ENCODE measurements around the gene TPRG1. TPM values are rescaled to one million over a fixed set of nuclear protein-coding genes. Genes with fewer than 3 reads are reported as not detected.

Gene TPRG1
- total and polyA plus RNA-seq, 2 donors (not counting 3 experiments of a cell fraction or from before 2014, with no cell fraction given): 0.30 TPM; not detected in 1

DNA sequence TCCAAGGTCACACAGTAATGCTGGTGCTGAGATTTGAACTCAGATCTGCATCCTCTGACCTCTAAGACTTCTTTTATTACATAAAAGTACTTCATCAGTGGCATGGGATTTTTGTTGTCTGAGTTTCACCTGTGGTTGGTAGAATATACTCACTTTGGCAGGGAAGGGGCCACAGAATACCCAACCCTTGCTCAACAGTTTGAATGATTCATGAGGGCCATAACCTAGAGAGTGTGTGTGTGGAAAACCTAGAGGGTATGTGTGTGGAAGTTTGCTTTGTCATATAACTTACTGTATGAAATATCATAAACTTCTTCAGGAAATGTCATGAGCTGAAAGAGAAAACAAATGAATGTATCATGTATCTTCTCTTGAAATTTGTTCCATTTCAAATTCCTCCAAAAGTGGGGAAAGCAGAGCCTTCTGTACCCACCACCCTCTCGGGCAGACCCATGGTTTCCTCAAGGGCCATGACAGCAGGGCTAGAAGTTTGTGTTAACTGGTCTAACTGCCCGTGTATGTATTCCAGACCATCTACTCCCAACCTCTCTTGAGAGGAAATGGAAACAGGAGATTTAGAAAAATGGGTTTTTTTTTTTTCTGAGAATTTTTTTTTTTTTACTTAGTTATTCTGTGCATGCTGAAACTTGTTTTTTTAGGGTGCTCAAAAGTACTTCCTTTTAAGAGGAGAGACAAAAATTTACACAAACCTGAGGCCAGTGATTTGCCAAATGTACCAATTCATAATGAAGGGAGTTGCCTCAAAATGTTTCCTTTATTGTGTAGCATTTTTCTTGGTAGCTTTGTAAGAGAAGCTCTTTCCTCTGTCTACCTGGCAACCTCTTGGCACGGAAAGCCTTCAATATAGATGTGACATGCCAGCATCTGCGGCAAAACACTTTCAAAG is 127.0 kb downstream of the TPRG1 start:
- H3K4me2 ChIP-seq (ENCODE audit: insufficient read depth, low read length): no peak overlapping the region
- FAIRE-seq: no peak
- H3K9me3 ChIP-seq (replicated peaks; ENCODE audit: control insufficient read depth, insufficient read depth, low read length): no peaks in the 10 kb centered on the region
- no peak for DNase-seq (ENCODE audit: low read depth, low spot score)
- H3K79me2 ChIP-seq (ENCODE audit: control insufficient read depth, insufficient read depth, low read length): no peaks in the 10 kb centered on the region
- dilution Hi-C loops (cut with MboI; ENCODE audit: extremely low pct_ligation_motif_present, low sequenced_read_pairs): no loop called here
- H3K4me1 ChIP-seq (ENCODE audit: control insufficient read depth, extremely low read depth, insufficient read depth, low read length): no peaks in the 10 kb centered on the region
- no peaks in the 10 kb centered on the region for H4K20me1 ChIP-seq (replicated peaks; ENCODE audit: control insufficient read depth, extremely low read depth, insufficient read depth, low read length)
- no peak overlapping the region for H3K9ac ChIP-seq (replicated peaks; ENCODE audit: extremely low read depth, insufficient read depth, low read length)
- H2AFZ ChIP-seq (ENCODE audit: low read depth, low read length): no peak overlapping the region
- CTCF ChIA-PET: no interaction called here
- H3K36me3 ChIP-seq (ENCODE audit: control insufficient read depth in 2 of 2, extremely low read depth in 1 of 2, insufficient read depth in 2 of 2, low read length in 2 of 2): no peaks in the 10 kb centered on the region
- intact Hi-C loops (cut with micrococcal nuclease): no loop called here
- BruUV-seq (replicated peaks): no TSS peak
- H3K27me3 ChIP-seq (ENCODE audit: control insufficient read depth in 2 of 2, insufficient read depth in 2 of 2, low read length in 2 of 2): no peaks in the 10 kb centered on the region
- H3K27ac ChIP-seq (ENCODE audit: insufficient read depth, low read depth, low read length): no peak overlapping the region
- H3K4me3 ChIP-seq (replicated peaks in 1 of 3; ENCODE audit: insufficient read depth in 1 of 3, low read depth in 1 of 3, low read length in 3 of 3): no peak overlapping the region
- TF ChIP-seq EZH2 (IDR thresholded peaks at IDR 0.05; ENCODE audit: borderline replicate concordance, low read depth, low read length, severe bottlenecking) (no peak), JUN (IDR thresholded peaks at IDR 0.05; ENCODE audit: borderline replicate concordance, insufficient read depth, insufficient read length, low read depth) (no peak), MYC (IDR thresholded peaks at IDR 0.05; ENCODE audit: low read depth, low read length) (no peak), POLR2AphosphoS5 (IDR thresholded peaks at IDR 0.05; ENCODE audit: insufficient read depth, low read depth, low read length) (no peak), GATA2 (IDR thresholded peaks at IDR 0.05; ENCODE audit: insufficient read depth, insufficient read length, low read depth, low read length) (no peak)
- TF ChIP-seq, protein P1, sequence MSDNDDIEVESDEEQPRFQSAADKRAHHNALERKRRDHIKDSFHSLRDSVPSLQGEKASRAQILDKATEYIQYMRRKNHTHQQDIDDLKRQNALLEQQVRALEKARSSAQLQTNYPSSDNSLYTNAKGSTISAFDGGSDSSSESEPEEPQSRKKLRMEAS (IDR thresholded peaks at IDR 0.05; ENCODE audit: insufficient read depth, insufficient read length): no peak
- no peaks in the 10 kb centered on the region for H3K9me1 ChIP-seq (replicated peaks; ENCODE audit: control insufficient read depth, extremely low read depth, insufficient read depth, low read length)
- POLR2A ChIA-PET: no interaction called here

DNA sequence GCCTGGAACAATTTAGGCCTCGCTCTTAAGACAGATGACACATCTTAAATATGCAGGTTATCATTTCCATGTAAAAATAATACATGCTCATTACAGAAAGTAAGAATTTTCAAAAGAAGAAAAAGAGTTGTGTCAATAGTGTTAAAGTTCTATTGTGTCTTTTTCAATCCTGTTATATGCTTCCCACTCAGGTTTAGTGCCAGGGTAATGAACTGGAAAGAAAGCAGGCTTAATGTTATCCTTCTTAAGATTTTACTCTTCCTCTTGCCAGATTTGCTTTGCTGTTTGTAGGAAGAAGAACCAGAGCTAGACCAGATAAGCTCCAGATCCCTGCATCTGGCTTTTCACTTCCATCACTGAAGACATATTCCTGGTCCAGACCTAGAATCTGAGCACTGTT is 128.6 kb downstream of the TPRG1 start:
- no peak overlapping the region for H2AFZ ChIP-seq (ENCODE audit: low read depth, low read length)
- H3K27ac ChIP-seq (ENCODE audit: insufficient read depth, low read depth, low read length): no peak overlapping the region
- no peaks in the 10 kb centered on the region for H4K20me1 ChIP-seq (replicated peaks; ENCODE audit: control insufficient read depth, extremely low read depth, insufficient read depth, low read length)
- DNase-seq (ENCODE audit: low read depth, low spot score) (no peak), FAIRE-seq (no peak)
- no peaks in the 10 kb centered on the region for H3K27me3 ChIP-seq (ENCODE audit: control insufficient read depth in 2 of 2, insufficient read depth in 2 of 2, low read length in 2 of 2)
- BruUV-seq (replicated peaks): no TSS peak
- ChIA-PET CTCF (no interaction called here), POLR2A (no interaction called here)
- no peaks in the 10 kb centered on the region for H3K36me3 ChIP-seq (ENCODE audit: control insufficient read depth in 2 of 2, extremely low read depth in 1 of 2, insufficient read depth in 2 of 2, low read length in 2 of 2)
- H3K9me3 ChIP-seq (replicated peaks; ENCODE audit: control insufficient read depth, insufficient read depth, low read length): no peaks in the 10 kb centered on the region
- intact Hi-C loops (cut with micrococcal nuclease) (no loop called here), dilution Hi-C loops (cut with MboI; ENCODE audit: extremely low pct_ligation_motif_present, low sequenced_read_pairs) (no loop called here)
- TF ChIP-seq JUN (IDR thresholded peaks at IDR 0.05; ENCODE audit: borderline replicate concordance, insufficient read depth, insufficient read length, low read depth) (no peak), POLR2AphosphoS5 (IDR thresholded peaks at IDR 0.05; ENCODE audit: insufficient read depth, low read depth, low read length) (no peak), FOS (IDR thresholded peaks at IDR 0.05; ENCODE audit: borderline replicate concordance, insufficient read depth, low read length) (no peak), EZH2 (IDR thresholded peaks at IDR 0.05; ENCODE audit: borderline replicate concordance, low read depth, low read length, severe bottlenecking) (no peak), GATA2 (IDR thresholded peaks at IDR 0.05; ENCODE audit: insufficient read depth, insufficient read length, low read depth, low read length) (no peak), MYC (IDR thresholded peaks at IDR 0.05; ENCODE audit: low read depth, low read length) (no peak), POLR2A (IDR thresholded peaks at IDR 0.05; ENCODE audit: low read depth, low read length) (no peak)
- TF ChIP-seq, protein P2, sequence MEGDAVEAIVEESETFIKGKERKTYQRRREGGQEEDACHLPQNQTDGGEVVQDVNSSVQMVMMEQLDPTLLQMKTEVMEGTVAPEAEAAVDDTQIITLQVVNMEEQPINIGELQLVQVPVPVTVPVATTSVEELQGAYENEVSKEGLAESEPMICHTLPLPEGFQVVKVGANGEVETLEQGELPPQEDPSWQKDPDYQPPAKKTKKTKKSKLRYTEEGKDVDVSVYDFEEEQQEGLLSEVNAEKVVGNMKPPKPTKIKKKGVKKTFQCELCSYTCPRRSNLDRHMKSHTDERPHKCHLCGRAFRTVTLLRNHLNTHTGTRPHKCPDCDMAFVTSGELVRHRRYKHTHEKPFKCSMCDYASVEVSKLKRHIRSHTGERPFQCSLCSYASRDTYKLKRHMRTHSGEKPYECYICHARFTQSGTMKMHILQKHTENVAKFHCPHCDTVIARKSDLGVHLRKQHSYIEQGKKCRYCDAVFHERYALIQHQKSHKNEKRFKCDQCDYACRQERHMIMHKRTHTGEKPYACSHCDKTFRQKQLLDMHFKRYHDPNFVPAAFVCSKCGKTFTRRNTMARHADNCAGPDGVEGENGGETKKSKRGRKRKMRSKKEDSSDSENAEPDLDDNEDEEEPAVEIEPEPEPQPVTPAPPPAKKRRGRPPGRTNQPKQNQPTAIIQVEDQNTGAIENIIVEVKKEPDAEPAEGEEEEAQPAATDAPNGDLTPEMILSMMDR (IDR thresholded peaks at IDR 0.05; ENCODE audit: extremely low read depth in 1 of 2, insufficient read depth in 1 of 2, low read depth in 1 of 2, low read length in 2 of 2): no peak
- TF ChIP-seq, protein P1 (IDR thresholded peaks at IDR 0.05; ENCODE audit: insufficient read depth, insufficient read length): no peak
- no peaks in the 10 kb centered on the region for H3K79me2 ChIP-seq (ENCODE audit: control insufficient read depth, insufficient read depth, low read length)
- no peaks in the 10 kb centered on the region for H3K9me1 ChIP-seq (replicated peaks; ENCODE audit: control insufficient read depth, extremely low read depth, insufficient read depth, low read length)
- H3K9ac ChIP-seq (replicated peaks; ENCODE audit: extremely low read depth, insufficient read depth, low read length): no peak overlapping the region
- no peak overlapping the region for H3K4me2 ChIP-seq (ENCODE audit: insufficient read depth, low read length)
- H3K4me3 ChIP-seq (replicated peaks in 1 of 3; ENCODE audit: insufficient read depth in 1 of 3, low read depth in 1 of 3, low read length in 3 of 3): no peak overlapping the region
- H3K4me1 ChIP-seq (ENCODE audit: control insufficient read depth, extremely low read depth, insufficient read depth, low read length): no peaks in the 10 kb centered on the region

All from endothelial cell of umbilical vein (primary cell).